MM.1S (cell line): ENCODE measurements around the gene ESRRB.

ENCODE experiments used
- DNase-seq: peaks from one replicate; pipeline ENCODE4 v3.0.0-alpha.2; 2015
- H2AFZ ChIP-seq: fragments of 300-600 bp; sonication (generic); 2 replicates; pipeline ENCODE4 v1.6.0; 2016; ENCODE audit warnings: antibody characterized with exemption, low read length
- H3F3A ChIP-seq: fragments of 300-600 bp; sonication (generic); 2 replicates; pipeline ENCODE4 v1.6.1; 2016; ENCODE audit warnings: mild to moderate bottlenecking, antibody characterized with exemption, low read length, moderate library complexity, mixed read lengths; ENCODE audit not compliant: insufficient read depth
- H3K27ac ChIP-seq: fragments of 300-600 bp; sonication (generic); 2 replicates; pipeline ENCODE4 v1.5.1; 2016; ENCODE audit warnings: mild to moderate bottlenecking, low read length
- H3K27me3 ChIP-seq: fragments of 300-600 bp; sonication (generic); replicated peaks from 2 replicates; pipeline ENCODE4 v1.6.0; 2016; ENCODE audit warnings: low read length; ENCODE audit not compliant: insufficient read depth
- H3K36me3 ChIP-seq: fragments of 300-600 bp; sonication (generic); replicated peaks from 2 replicates; pipeline ENCODE4 v1.6.1; 2016; ENCODE audit warnings: mild to moderate bottlenecking, low read length, mixed read lengths; ENCODE audit not compliant: insufficient read depth
- H3K4me1 ChIP-seq: fragments of 300-600 bp; sonication (generic); 2 replicates; pipeline ENCODE4 v1.6.1; 2016; ENCODE audit warnings: low read length, mixed read lengths
- H3K4me2 ChIP-seq: fragments of 300-600 bp; sonication (generic); 2 replicates; pipeline ENCODE4 v1.6.0; 2016; ENCODE audit warnings: low read depth, low read length
- H3K4me3 ChIP-seq: fragments of 300-600 bp; sonication (generic); 2 replicates; pipeline ENCODE4 v1.5.1; 2016; ENCODE audit warnings: low read length, mixed read lengths
- H3K79me2 ChIP-seq: fragments of 300-600 bp; sonication (generic); 2 replicates; pipeline ENCODE4 v1.6.1; 2016; ENCODE audit warnings: mixed run types, low read length, mixed read lengths
- H3K9ac ChIP-seq: fragments of 300-600 bp; sonication (generic); 2 replicates; pipeline ENCODE4 v1.6.1; 2016; ENCODE audit warnings: low read length, mixed read lengths
- H3K9me2 ChIP-seq: fragments of 300-600 bp; sonication (generic); replicated peaks from 2 replicates; pipeline ENCODE4 v1.6.1; 2016; ENCODE audit warnings: mild to moderate bottlenecking, low read length, mixed read lengths; ENCODE audit not compliant: insufficient read depth
- H3K9me3 ChIP-seq: fragments of 300-600 bp; sonication (generic); replicated peaks from 2 replicates; pipeline ENCODE4 v1.6.1; 2016; ENCODE audit warnings: mild to moderate bottlenecking, low read length, mixed read lengths; ENCODE audit not compliant: insufficient read depth
- H4K20me1 ChIP-seq: fragments of 300-600 bp; sonication (generic); 2 replicates; pipeline ENCODE4 v1.6.1; 2016; ENCODE audit warnings: mild to moderate bottlenecking, low read length, moderate library complexity, mixed read lengths; ENCODE audit not compliant: insufficient read depth
- CTCF ChIP-seq: fragments of 300-600 bp; sonication (generic); IDR thresholded peaks from 2 replicates; pipeline ENCODE4 v1.5.1; 2016; ENCODE audit warnings: antibody characterized with exemption, low read length, mixed read lengths
- EZH2 ChIP-seq: fragments of 300-600 bp; sonication (generic); optimal IDR thresholded peaks from 2 replicates; pipeline ENCODE3; 2017; ENCODE audit warnings: low read depth, mild to moderate bottlenecking, antibody characterized with exemption, low read length, mixed read lengths
- EZH2phosphoT487 ChIP-seq: fragments of 300-600 bp; sonication (generic); IDR thresholded peaks from 2 replicates; pipeline ENCODE4 v1.6.1; 2018; ENCODE audit warnings: antibody characterized with exemption, low read length

Gene ESRRB

DNA sequence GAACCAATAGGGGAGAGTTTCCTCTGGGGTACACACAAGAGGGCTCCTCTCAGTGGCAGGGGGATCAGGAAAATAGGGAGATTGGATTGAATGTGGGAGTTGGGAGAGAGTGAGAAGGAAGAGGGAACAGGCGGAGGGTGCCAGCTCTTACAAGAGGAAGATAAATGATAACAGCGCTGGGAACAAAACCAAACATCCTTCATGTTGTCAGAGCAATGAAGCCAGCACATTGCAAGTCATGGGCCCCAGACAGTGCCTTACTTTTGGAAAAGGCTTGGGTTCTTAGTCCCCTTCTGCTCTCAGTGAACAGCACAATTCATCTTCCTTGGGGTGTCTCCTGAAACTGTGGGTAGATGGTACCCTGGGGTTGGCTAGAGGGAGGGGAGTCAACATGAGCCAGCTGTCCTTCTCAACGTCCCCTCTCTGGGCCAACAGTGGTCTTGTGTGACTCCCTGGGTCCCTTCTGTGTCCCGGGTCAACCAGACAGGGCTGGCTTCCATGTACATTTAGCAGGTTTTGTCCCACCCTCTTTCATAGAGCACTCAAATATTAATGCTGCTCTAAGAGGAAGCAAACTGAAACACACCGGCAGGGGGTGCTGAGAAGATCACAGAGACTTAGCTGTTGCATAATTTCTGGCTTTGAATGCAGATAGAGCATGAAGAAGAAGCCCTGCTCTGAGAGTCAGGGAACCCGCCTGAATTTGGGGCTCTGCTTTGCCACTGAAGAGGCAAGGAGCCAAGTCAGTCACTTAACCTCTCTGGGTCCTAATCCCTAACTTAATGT lies 138.5 kb downstream of the ESRRB start:
- no peak overlapping the region for H3K9ac ChIP-seq
- H3K4me2 ChIP-seq, result no peak overlapping the region
- no peaks in the 10 kb centered on the region for H3K36me3 ChIP-seq
- no peaks in the 10 kb centered on the region for H4K20me1 ChIP-seq
- no peaks in the 10 kb centered on the region for H3K9me2 ChIP-seq
- TF ChIP-seq CTCF (no peak; the same call in 1 of the 2 replicates), EZH2phosphoT487 (no peak), EZH2 (no peak)
- no peaks in the 10 kb centered on the region for H3K79me2 ChIP-seq
- no peaks in the 10 kb centered on the region for H3K4me1 ChIP-seq
- H3K27ac ChIP-seq, result no peak overlapping the region
- no peak overlapping the region for H2AFZ ChIP-seq
- no peaks in the 10 kb centered on the region for H3K9me3 ChIP-seq
- no peaks in the 10 kb centered on the region for H3F3A ChIP-seq
- no peak for DNase-seq
- H3K27me3 ChIP-seq, result no peaks in the 10 kb centered on the region
- no peak overlapping the region for H3K4me3 ChIP-seq

DNA sequence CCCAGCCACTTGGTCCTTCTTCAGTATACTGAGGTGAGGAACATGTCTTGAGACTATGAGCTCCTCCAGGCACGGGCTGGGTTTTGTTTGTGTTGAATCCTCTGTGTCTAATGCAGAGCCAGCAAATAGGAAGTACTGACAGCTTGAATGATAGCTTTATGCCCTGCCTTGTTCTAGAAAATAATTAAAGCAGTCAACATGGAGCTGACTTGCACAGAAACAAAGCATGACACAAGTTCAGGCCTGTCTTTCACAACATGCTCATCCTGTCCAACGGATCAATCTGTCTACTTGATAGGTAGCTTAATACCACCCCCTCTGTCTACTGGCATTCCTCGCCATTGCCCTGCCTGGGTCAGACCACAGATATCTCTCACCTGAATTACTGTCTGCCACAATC lies 140.9 kb downstream of the ESRRB start:
- no peak overlapping the region for H3K9ac ChIP-seq
- H3K4me2 ChIP-seq, result no peak overlapping the region
- no peaks in the 10 kb centered on the region for H3K4me1 ChIP-seq
- no peaks in the 10 kb centered on the region for H3F3A ChIP-seq
- H4K20me1 ChIP-seq, result no peaks in the 10 kb centered on the region
- no peak overlapping the region for H3K4me3 ChIP-seq
- H3K9me2 ChIP-seq, result no peaks in the 10 kb centered on the region
- H3K9me3 ChIP-seq, result no peaks in the 10 kb centered on the region
- TF ChIP-seq EZH2, result no peak
- no peak for TF ChIP-seq CTCF
- no peaks in the 10 kb centered on the region for H3K27me3 ChIP-seq
- H3K79me2 ChIP-seq, result no peaks in the 10 kb centered on the region
- H3K36me3 ChIP-seq, result no peaks in the 10 kb centered on the region
- no peak for DNase-seq
- H3K27ac ChIP-seq, result no peak overlapping the region
- no peak overlapping the region for H2AFZ ChIP-seq

GRCh38 chr14:76518366-76518765 lies 142.4 kb downstream of the ESRRB start:
- TF ChIP-seq CTCF, result no peak
- TF ChIP-seq EZH2phosphoT487, result no peak
- TF ChIP-seq EZH2, result no peak
- no peaks in the 10 kb centered on the region for H3K36me3 ChIP-seq
- no peaks in the 10 kb centered on the region for H3K9me2 ChIP-seq

More at GRCh38 chr14:76518366-76518765, 142.4 kb downstream of the ESRRB start:
- Histone ChIP-seq H3K9me3 (no peaks in the 10 kb centered on the region), H3K4me1 (no peaks in the 10 kb centered on the region), H2AFZ (no peak overlapping the region), H3K27me3 (no peaks in the 10 kb centered on the region), H3F3A (no peaks in the 10 kb centered on the region), H3K27ac (no peak overlapping the region), H3K4me2 (no peak overlapping the region), H3K9ac (no peak overlapping the region), H3K4me3 (no peak overlapping the region), H4K20me1 (no peaks in the 10 kb centered on the region), H3K79me2 (no peaks in the 10 kb centered on the region)
- no peak for DNase-seq
